H1 (cell line): ENCODE data around the gene SAAL1. TPM values are rescaled to one million over a fixed set of nuclear protein-coding genes. Genes with fewer than 3 reads are reported as not detected.

Source experiments
- CBX5 ChIP-seq: fragments of 300-800, 300-1000 bp; sonication (generic); IDR thresholded peaks from 2 replicates; pipeline ENCODE4 v1.7.1; 2016; ENCODE audit warnings: antibody characterized with exemption, low read length, low read depth
- HDAC6 ChIP-seq: IDR thresholded peaks from one replicate; pipeline ENCODE4 v1.7.1; 2012; ENCODE audit warnings: low read depth, mild to moderate bottlenecking, inconsistent platforms, low read length, moderate library complexity
- JUN ChIP-seq: IDR thresholded peaks from 2 replicates; pipeline ENCODE4 v1.6.1; 2011; ENCODE audit warnings: low read depth, mild to moderate bottlenecking, improper control_type of control experiment, low read length
- KDM1A ChIP-seq: fragments of 200-600, 300-600 bp; sonication (generic); IDR thresholded peaks from 2 replicates; pipeline ENCODE4 v1.7.1; 2016; ENCODE audit warnings: mild to moderate bottlenecking, low read length, borderline replicate concordance
- RFX5 ChIP-seq: IDR thresholded peaks from 2 replicates; pipeline ENCODE4 v1.6.1; 2011; ENCODE audit warnings: low read depth, low read length, improper control_type of control experiment, borderline replicate concordance
- SRF ChIP-seq: IDR thresholded peaks from 2 replicates; pipeline ENCODE4 v1.6.1; 2011; ENCODE audit warnings: mild to moderate bottlenecking, low read depth, low read length, moderate library complexity
- TAF7 ChIP-seq: optimal IDR thresholded peaks from 2 replicates; pipeline ENCODE3; 2011; ENCODE audit warnings: low read depth, mild to moderate bottlenecking, inconsistent platforms, low read length, moderate library complexity, borderline replicate concordance
- TCF12 ChIP-seq: IDR thresholded peaks from 2 replicates; pipeline ENCODE4 v1.6.1; 2011; ENCODE audit warnings: low read depth, mild to moderate bottlenecking, low read length
- polyA plus RNA-seq, 7 experiments: library from polyadenylated mRNA; depleted of rRNA in 3 of 7; stranded (reverse) in 5 of 7; unstranded in 2 of 7; fragments of >200 nt in 5 of 7; fragments of 200-250 nt in 2 of 7; gene quantifications; 1 replicate in 5 of 7; 2 replicates in 1 of 7; 4 replicates in 1 of 7; pipeline versions ENCODE4 v1.2.1 to v1.2.3, GENCODE V29; 2011 to 2013; ENCODE audit warnings: missing spikeins in 2 of 7, mixed read lengths in 2 of 7
- total RNA-seq: library from RNA; stranded (reverse); fragmentation: NEBNext Ultra II Directional; extraction: Animal tissue kit (Norgen Biotek cat#: 25700); gene quantifications from 2 replicates; pipeline ENCODE4 v1.2.1, GENCODE V29; 2021
- TF ChIP-seq, protein P1 (sequence below): fragments of 300-600 bp; sonication (generic); IDR thresholded peaks from 2 replicates; pipeline ENCODE4 v1.7.1; 2012; ENCODE audit warnings: low read length, moderate library complexity, mild to moderate bottlenecking, inconsistent platforms; ENCODE audit not compliant: insufficient replicate concordance
- TF ChIP-seq, protein P2 (sequence below), 3 experiments: IDR thresholded peaks; 1 replicate in 2 of 3; 2 replicates in 1 of 3; pipeline versions ENCODE4 v1.5.1 to v1.6.1; 2011; ENCODE audit warnings: low read length in 3 of 3, mild to moderate bottlenecking in 3 of 3, inconsistent platforms in 2 of 3, low read depth in 1 of 3, moderate library complexity in 1 of 3; ENCODE audit not compliant: insufficient read depth in 1 of 3; ENCODE audit errors: control extremely low read depth in 1 of 3

The SAAL1 gene
- total and polyA plus RNA-seq, 2 of the 8 experiments (the other 6 are each of a cell fraction or from before 2014, with no cell fraction given) = 26.4 to 46.6 TPM

DNA sequence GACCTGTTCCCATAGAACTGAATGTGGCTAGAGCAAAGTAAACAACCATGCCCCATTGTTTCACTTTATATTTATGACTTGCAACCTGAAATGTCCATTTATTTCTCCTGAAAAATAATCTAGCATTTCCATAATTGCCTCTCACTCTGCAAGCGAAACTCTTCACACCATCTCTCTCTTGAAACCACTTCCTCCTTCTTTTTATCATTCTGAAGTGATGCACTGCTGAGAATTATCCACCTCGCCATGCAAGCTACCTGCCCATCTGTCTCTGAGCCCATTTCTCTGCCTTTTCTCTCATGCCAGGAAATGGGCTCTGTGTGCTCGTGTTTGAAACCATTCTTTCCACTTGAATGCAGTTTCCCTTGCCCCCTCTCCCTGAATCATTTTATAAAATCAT is 40.0 kb upstream of the SAAL1 start (continued):
- TF ChIP-seq, protein P1, sequence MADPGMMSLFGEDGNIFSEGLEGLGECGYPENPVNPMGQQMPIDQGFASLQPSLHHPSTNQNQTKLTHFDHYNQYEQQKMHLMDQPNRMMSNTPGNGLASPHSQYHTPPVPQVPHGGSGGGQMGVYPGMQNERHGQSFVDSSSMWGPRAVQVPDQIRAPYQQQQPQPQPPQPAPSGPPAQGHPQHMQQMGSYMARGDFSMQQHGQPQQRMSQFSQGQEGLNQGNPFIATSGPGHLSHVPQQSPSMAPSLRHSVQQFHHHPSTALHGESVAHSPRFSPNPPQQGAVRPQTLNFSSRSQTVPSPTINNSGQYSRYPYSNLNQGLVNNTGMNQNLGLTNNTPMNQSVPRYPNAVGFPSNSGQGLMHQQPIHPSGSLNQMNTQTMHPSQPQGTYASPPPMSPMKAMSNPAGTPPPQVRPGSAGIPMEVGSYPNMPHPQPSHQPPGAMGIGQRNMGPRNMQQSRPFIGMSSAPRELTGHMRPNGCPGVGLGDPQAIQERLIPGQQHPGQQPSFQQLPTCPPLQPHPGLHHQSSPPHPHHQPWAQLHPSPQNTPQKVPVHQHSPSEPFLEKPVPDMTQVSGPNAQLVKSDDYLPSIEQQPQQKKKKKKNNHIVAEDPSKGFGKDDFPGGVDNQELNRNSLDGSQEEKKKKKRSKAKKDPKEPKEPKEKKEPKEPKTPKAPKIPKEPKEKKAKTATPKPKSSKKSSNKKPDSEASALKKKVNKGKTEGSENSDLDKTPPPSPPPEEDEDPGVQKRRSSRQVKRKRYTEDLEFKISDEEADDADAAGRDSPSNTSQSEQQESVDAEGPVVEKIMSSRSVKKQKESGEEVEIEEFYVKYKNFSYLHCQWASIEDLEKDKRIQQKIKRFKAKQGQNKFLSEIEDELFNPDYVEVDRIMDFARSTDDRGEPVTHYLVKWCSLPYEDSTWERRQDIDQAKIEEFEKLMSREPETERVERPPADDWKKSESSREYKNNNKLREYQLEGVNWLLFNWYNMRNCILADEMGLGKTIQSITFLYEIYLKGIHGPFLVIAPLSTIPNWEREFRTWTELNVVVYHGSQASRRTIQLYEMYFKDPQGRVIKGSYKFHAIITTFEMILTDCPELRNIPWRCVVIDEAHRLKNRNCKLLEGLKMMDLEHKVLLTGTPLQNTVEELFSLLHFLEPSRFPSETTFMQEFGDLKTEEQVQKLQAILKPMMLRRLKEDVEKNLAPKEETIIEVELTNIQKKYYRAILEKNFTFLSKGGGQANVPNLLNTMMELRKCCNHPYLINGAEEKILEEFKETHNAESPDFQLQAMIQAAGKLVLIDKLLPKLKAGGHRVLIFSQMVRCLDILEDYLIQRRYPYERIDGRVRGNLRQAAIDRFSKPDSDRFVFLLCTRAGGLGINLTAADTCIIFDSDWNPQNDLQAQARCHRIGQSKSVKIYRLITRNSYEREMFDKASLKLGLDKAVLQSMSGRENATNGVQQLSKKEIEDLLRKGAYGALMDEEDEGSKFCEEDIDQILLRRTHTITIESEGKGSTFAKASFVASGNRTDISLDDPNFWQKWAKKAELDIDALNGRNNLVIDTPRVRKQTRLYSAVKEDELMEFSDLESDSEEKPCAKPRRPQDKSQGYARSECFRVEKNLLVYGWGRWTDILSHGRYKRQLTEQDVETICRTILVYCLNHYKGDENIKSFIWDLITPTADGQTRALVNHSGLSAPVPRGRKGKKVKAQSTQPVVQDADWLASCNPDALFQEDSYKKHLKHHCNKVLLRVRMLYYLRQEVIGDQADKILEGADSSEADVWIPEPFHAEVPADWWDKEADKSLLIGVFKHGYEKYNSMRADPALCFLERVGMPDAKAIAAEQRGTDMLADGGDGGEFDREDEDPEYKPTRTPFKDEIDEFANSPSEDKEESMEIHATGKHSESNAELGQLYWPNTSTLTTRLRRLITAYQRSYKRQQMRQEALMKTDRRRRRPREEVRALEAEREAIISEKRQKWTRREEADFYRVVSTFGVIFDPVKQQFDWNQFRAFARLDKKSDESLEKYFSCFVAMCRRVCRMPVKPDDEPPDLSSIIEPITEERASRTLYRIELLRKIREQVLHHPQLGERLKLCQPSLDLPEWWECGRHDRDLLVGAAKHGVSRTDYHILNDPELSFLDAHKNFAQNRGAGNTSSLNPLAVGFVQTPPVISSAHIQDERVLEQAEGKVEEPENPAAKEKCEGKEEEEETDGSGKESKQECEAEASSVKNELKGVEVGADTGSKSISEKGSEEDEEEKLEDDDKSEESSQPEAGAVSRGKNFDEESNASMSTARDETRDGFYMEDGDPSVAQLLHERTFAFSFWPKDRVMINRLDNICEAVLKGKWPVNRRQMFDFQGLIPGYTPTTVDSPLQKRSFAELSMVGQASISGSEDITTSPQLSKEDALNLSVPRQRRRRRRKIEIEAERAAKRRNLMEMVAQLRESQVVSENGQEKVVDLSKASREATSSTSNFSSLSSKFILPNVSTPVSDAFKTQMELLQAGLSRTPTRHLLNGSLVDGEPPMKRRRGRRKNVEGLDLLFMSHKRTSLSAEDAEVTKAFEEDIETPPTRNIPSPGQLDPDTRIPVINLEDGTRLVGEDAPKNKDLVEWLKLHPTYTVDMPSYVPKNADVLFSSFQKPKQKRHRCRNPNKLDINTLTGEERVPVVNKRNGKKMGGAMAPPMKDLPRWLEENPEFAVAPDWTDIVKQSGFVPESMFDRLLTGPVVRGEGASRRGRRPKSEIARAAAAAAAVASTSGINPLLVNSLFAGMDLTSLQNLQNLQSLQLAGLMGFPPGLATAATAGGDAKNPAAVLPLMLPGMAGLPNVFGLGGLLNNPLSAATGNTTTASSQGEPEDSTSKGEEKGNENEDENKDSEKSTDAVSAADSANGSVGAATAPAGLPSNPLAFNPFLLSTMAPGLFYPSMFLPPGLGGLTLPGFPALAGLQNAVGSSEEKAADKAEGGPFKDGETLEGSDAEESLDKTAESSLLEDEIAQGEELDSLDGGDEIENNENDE = no peak
- TF ChIP-seq TCF12 (no peak), CBX5 (no peak), KDM1A (no peak), TAF7 (no peak), HDAC6 (no peak), SRF (no peak), JUN (no peak), RFX5 (no peak)
- TF ChIP-seq, protein P2, sequence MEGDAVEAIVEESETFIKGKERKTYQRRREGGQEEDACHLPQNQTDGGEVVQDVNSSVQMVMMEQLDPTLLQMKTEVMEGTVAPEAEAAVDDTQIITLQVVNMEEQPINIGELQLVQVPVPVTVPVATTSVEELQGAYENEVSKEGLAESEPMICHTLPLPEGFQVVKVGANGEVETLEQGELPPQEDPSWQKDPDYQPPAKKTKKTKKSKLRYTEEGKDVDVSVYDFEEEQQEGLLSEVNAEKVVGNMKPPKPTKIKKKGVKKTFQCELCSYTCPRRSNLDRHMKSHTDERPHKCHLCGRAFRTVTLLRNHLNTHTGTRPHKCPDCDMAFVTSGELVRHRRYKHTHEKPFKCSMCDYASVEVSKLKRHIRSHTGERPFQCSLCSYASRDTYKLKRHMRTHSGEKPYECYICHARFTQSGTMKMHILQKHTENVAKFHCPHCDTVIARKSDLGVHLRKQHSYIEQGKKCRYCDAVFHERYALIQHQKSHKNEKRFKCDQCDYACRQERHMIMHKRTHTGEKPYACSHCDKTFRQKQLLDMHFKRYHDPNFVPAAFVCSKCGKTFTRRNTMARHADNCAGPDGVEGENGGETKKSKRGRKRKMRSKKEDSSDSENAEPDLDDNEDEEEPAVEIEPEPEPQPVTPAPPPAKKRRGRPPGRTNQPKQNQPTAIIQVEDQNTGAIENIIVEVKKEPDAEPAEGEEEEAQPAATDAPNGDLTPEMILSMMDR (IDR thresholded peaks at IDR 0.05; ENCODE audit: control extremely low read depth in 1 of 3, insufficient read depth in 1 of 3, low read depth in 1 of 3, low read length in 3 of 3) = no peak
